HCT116 (cell line): ENCODE measurements around the gene GLYATL3. TPM values are rescaled to one million over a fixed set of nuclear protein-coding genes. Genes with fewer than 3 reads are reported as not detected.

Source experiments
- ATAC-seq: fragments of 200-7000 bp; cut with Tn5 transposase; 2 replicates; pipeline ENCODE4 v1.9.1; 2020; ENCODE audit warnings: mild to moderate bottlenecking, moderate library complexity
- BruUV-seq: library from RNA; stranded (reverse); fragments of 400-500 nt; replicated peaks from 2 replicates; lab custom pipeline; 2021; lab: Mats Ljungman, UMichigan
- CTCF ChIA-PET: fragments of 300-600 bp; sonication (Branson Sonifier 250); formaldehyde crosslinking; loops from one replicate; lab custom pipeline; 2021; ENCODE audit warnings: antibody characterized with exemption; lab: Charles Lee
- POLR2A ChIA-PET: fragments of 300-600, 350-600 bp; sonication (Branson Sonifier 250); formaldehyde crosslinking; loops from one replicate; lab custom pipeline; 2021; ENCODE audit warnings: antibody characterized with exemption; lab: Charles Lee
- RAD21 ChIA-PET, 2 experiments: fragments of 300-600 bp; sonication (Branson Sonifier 250); formaldehyde crosslinking; loops; one replicate each; lab custom pipeline; 2023; ENCODE audit warnings: low total read pairs in 2 of 2; ENCODE audit not compliant: uncharacterized antibody in 2 of 2, unreplicated experiment in 2 of 2, low non-redundant PET in 1 of 2; lab: Charles Lee
- DNase-seq: peaks from one replicate; pipeline ENCODE4 v3.0.0-alpha.2; 2010; ENCODE audit warnings: low read depth, low spot score
- H2AFZ ChIP-seq: fragments of 200-600 bp; shearing (Covaris generic), sonication (generic); 2 replicates; pipeline ENCODE4 v1.6.1; 2017; ENCODE audit warnings: low read depth, mixed run types, mixed read lengths, antibody characterized with exemption, low read length; ENCODE audit not compliant: poor library complexity, severe bottlenecking
- H3K27ac ChIP-seq: 2 replicates; pipeline ENCODE4 v1.5.1; 2012; ENCODE audit warnings: low read depth, low read length
- H3K27me3 ChIP-seq: fragments of 200-600 bp; sonication (generic); 2 replicates; pipeline ENCODE4 v1.6.1; 2016; ENCODE audit warnings: mixed run types, low read length, mixed read lengths; ENCODE audit not compliant: insufficient read depth
- H3K36me3 ChIP-seq, 2 experiments: fragments of 200-500 bp in 1 of 2; fragments of 200-600 bp in 1 of 2; sonication (Bioruptor generic) in 1 of 2; sonication (generic) in 1 of 2; 2 replicates each; pipeline versions ENCODE4 v1.5.1 to v1.6.1; 2014 to 2016; ENCODE audit warnings: low read length in 2 of 2, inconsistent platforms in 1 of 2, mixed read lengths in 1 of 2, mixed run types in 1 of 2; ENCODE audit not compliant: insufficient read depth in 2 of 2, control insufficient read depth in 1 of 2
- H3K4me1 ChIP-seq, 2 experiments: fragments of 200-600 bp in 1 of 2; sonication (generic) in 1 of 2; 2 replicates each; pipeline versions ENCODE4 v1.5.1 to v1.6.1; 2012 to 2017; ENCODE audit warnings: low read length in 2 of 2, inconsistent platforms in 1 of 2, mild to moderate bottlenecking in 1 of 2, mixed read lengths in 1 of 2, mixed run types in 1 of 2, moderate library complexity in 1 of 2; ENCODE audit not compliant: insufficient read depth in 2 of 2, control insufficient read depth in 1 of 2
- H3K4me2 ChIP-seq: fragments of 200-600 bp; sonication (generic); 2 replicates; pipeline ENCODE4 v1.6.1; 2017; ENCODE audit warnings: mixed run types, low read length, mixed read lengths
- H3K4me3 ChIP-seq, 2 experiments: fragments of 200-600 bp in 1 of 2; sonication (generic) in 1 of 2; replicated peaks in 1 of 2; 2 replicates each; pipeline ENCODE4 v1.5.1; 2011 to 2016; ENCODE audit warnings: low read length in 2 of 2, control low read depth in 1 of 2, low read depth in 1 of 2, mild to moderate bottlenecking in 1 of 2, mixed read lengths in 1 of 2, mixed run types in 1 of 2
- H3K79me2 ChIP-seq: fragments of 200-600 bp; sonication (generic); 2 replicates; pipeline ENCODE4 v1.6.1; 2017; ENCODE audit warnings: mild to moderate bottlenecking, mixed run types, low read length, moderate library complexity, mixed read lengths; ENCODE audit not compliant: insufficient read depth
- H3K9ac ChIP-seq: fragments of 200-600 bp; sonication (generic); 2 replicates; pipeline ENCODE4 v1.6.1; 2016; ENCODE audit warnings: low read length, mixed read lengths
- H3K9me2 ChIP-seq: fragments of 200-600 bp; sonication (generic), shearing (Covaris generic); 2 replicates; pipeline ENCODE4 v1.6.1; 2017; ENCODE audit warnings: mixed run types, mild to moderate bottlenecking, moderate library complexity; ENCODE audit not compliant: insufficient read depth
- H3K9me3 ChIP-seq, 2 experiments: fragments of 200-500 bp in 1 of 2; fragments of 200-600 bp in 1 of 2; sonication (Bioruptor generic) in 1 of 2; sonication (generic) in 1 of 2; 2 replicates each; pipeline ENCODE4 v1.6.1; 2014 to 2017; ENCODE audit warnings: low read length in 2 of 2, mixed read lengths in 2 of 2, inconsistent platforms in 1 of 2, low read depth in 1 of 2, mild to moderate bottlenecking in 1 of 2, mixed run types in 1 of 2, moderate library complexity in 1 of 2; ENCODE audit not compliant: control insufficient read depth in 1 of 2, insufficient read depth in 1 of 2
- H4K20me1 ChIP-seq: fragments of 200-600 bp; sonication (generic), shearing (Covaris generic); 2 replicates; pipeline ENCODE4 v1.6.1; 2017; ENCODE audit warnings: mixed run types, mild to moderate bottlenecking, moderate library complexity; ENCODE audit not compliant: insufficient read depth
- CBX3 ChIP-seq: IDR thresholded peaks from 2 replicates; pipeline ENCODE4 v1.6.1; 2012; ENCODE audit warnings: low read depth
- CEBPB ChIP-seq: IDR thresholded peaks from 2 replicates; pipeline ENCODE4 v1.6.1; 2012; ENCODE audit warnings: low read depth
- CTCF ChIP-seq, 3 experiments: fragments of 200-600 bp in 1 of 3; sonication (generic) in 1 of 3; IDR thresholded peaks in 2 of 3; conservative IDR thresholded peaks in 1 of 3; 2 replicates each; pipeline ENCODE4 v1.5.1; 2012 to 2017; ENCODE audit warnings: low read depth in 2 of 3, low read length in 2 of 3, antibody characterized with exemption in 1 of 3, borderline replicate concordance in 1 of 3, control low read depth in 1 of 3, mild to moderate bottlenecking in 1 of 3, mixed read lengths in 1 of 3, mixed run types in 1 of 3, moderate library complexity in 1 of 3; ENCODE audit not compliant: insufficient read depth in 1 of 3
- EGR1 ChIP-seq: IDR thresholded peaks from 2 replicates; pipeline ENCODE4 v1.6.1; 2012; ENCODE audit warnings: low read depth
- EZH2 ChIP-seq: fragments of 200-600 bp; sonication (generic); IDR thresholded peaks from 2 replicates; pipeline ENCODE4 v1.6.1; 2017; ENCODE audit warnings: antibody characterized with exemption, mixed run types
- EZH2phosphoT487 ChIP-seq: fragments of 200-600 bp; IDR thresholded peaks from 2 replicates; pipeline ENCODE4 v1.6.1; 2018; ENCODE audit warnings: antibody characterized with exemption, borderline replicate concordance
- JUND ChIP-seq: IDR thresholded peaks from 2 replicates; pipeline ENCODE4 v1.6.1; 2012
- MAX ChIP-seq: IDR thresholded peaks from 2 replicates; pipeline ENCODE4 v1.6.1; 2012
- POLR2A ChIP-seq: IDR thresholded peaks from 2 replicates; pipeline ENCODE4 v1.7.0; 2011; ENCODE audit warnings: borderline replicate concordance; ENCODE audit not compliant: insufficient read depth, insufficient read length; ENCODE audit errors: extremely low read depth
- POLR2AphosphoS5 ChIP-seq: IDR thresholded peaks from 2 replicates; pipeline ENCODE4 v1.6.1; 2011; ENCODE audit warnings: mild to moderate bottlenecking, low read depth, low read length, moderate library complexity
- RAD21 ChIP-seq: IDR thresholded peaks from 2 replicates; pipeline ENCODE4 v1.6.1; 2012; ENCODE audit warnings: low read depth, mild to moderate bottlenecking
- SIN3A ChIP-seq: IDR thresholded peaks from 2 replicates; pipeline ENCODE4 v1.6.1; 2012; ENCODE audit warnings: low read depth
- SP1 ChIP-seq: IDR thresholded peaks from 2 replicates; pipeline ENCODE4 v1.6.1; 2012; ENCODE audit warnings: low read depth
- SRF ChIP-seq: IDR thresholded peaks from 2 replicates; pipeline ENCODE4 v1.6.1; 2012; ENCODE audit warnings: low read depth
- TCF7L2 ChIP-seq: IDR thresholded peaks from 2 replicates; pipeline ENCODE4 v1.7.0; 2011; ENCODE audit warnings: borderline replicate concordance, inconsistent platforms; ENCODE audit not compliant: insufficient read depth, insufficient read length; ENCODE audit errors: extremely low read depth
- YY1 ChIP-seq: IDR thresholded peaks from 2 replicates; pipeline ENCODE4 v1.6.1; 2011; ENCODE audit warnings: low read length, low read depth, moderate library complexity, mild to moderate bottlenecking; ENCODE audit not compliant: insufficient replicate concordance; ENCODE audit errors: extremely low read depth
- ZBTB33 ChIP-seq: IDR thresholded peaks from 2 replicates; pipeline ENCODE4 v1.6.1; 2011; ENCODE audit warnings: mild to moderate bottlenecking, low read length, moderate library complexity; ENCODE audit not compliant: insufficient replicate concordance; ENCODE audit errors: extremely low read depth
- ZFX ChIP-seq: fragments of 450-650 bp; IDR thresholded peaks from 2 replicates; pipeline ENCODE4 v1.6.1; 2017
- ZNF274 ChIP-seq: fragments of 200-500 bp; sonication (Bioruptor generic); IDR thresholded peaks from 2 replicates; pipeline ENCODE4 v1.6.1; 2014; ENCODE audit warnings: mild to moderate bottlenecking, low read depth, low read length, inconsistent platforms
- intact Hi-C: fragments of 100-400 bp; cut with micrococcal nuclease; formaldehyde crosslinking; loops from 2 replicates; pipeline ENCODE4 v1.10.0; 2022
- total RNA-seq: library from RNA; stranded (reverse); gene quantifications from one replicate; pipeline ENCODE4 v1.2.1, GENCODE V29; 2021; ENCODE audit not compliant: unreplicated experiment
- TF ChIP-seq, protein P1 (sequence below): IDR thresholded peaks from 2 replicates; pipeline ENCODE4 v1.6.1; 2012; ENCODE audit warnings: low read depth

The GLYATL3 gene
- total RNA-seq, 1 experiment from 2014 or later: not detected

- no peaks in the 10 kb centered on the region for H4K20me1 ChIP-seq
- no peak for TF ChIP-seq ZBTB33
- no peak for TF ChIP-seq POLR2A
- no peak for TF ChIP-seq ZNF274
- no peak for TF ChIP-seq CEBPB
- TF ChIP-seq ZFX: no peak
- TF ChIP-seq YY1: no peak
- no peak for TF ChIP-seq CBX3
- TF ChIP-seq EGR1: no peak
- no peak for TF ChIP-seq CTCF (IDR thresholded peaks at IDR 0.05 in 2 of 3, conservative IDR thresholded peaks at IDR 0.05 in 1 of 3; ENCODE audit: borderline replicate concordance in 1 of 3, insufficient read depth in 1 of 3, low read depth in 2 of 3, low read length in 2 of 3)
- no peak for TF ChIP-seq EZH2
- no peak for TF ChIP-seq RAD21
- TF ChIP-seq EZH2phosphoT487: no peak
- no peak for TF ChIP-seq SP1
- TF ChIP-seq POLR2AphosphoS5: no peak
- no peak for TF ChIP-seq MAX
- TF ChIP-seq, protein P1, sequence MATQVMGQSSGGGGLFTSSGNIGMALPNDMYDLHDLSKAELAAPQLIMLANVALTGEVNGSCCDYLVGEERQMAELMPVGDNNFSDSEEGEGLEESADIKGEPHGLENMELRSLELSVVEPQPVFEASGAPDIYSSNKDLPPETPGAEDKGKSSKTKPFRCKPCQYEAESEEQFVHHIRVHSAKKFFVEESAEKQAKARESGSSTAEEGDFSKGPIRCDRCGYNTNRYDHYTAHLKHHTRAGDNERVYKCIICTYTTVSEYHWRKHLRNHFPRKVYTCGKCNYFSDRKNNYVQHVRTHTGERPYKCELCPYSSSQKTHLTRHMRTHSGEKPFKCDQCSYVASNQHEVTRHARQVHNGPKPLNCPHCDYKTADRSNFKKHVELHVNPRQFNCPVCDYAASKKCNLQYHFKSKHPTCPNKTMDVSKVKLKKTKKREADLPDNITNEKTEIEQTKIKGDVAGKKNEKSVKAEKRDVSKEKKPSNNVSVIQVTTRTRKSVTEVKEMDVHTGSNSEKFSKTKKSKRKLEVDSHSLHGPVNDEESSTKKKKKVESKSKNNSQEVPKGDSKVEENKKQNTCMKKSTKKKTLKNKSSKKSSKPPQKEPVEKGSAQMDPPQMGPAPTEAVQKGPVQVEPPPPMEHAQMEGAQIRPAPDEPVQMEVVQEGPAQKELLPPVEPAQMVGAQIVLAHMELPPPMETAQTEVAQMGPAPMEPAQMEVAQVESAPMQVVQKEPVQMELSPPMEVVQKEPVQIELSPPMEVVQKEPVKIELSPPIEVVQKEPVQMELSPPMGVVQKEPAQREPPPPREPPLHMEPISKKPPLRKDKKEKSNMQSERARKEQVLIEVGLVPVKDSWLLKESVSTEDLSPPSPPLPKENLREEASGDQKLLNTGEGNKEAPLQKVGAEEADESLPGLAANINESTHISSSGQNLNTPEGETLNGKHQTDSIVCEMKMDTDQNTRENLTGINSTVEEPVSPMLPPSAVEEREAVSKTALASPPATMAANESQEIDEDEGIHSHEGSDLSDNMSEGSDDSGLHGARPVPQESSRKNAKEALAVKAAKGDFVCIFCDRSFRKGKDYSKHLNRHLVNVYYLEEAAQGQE: no peak
- no peak for TF ChIP-seq TCF7L2
- TF ChIP-seq JUND: no peak
- TF ChIP-seq SIN3A: no peak
- TF ChIP-seq SRF: no peak
- TF ChIP-seq, all 23 proteins: peak for 0
- Histone ChIP-seq H3K9me2 (no peaks in the 10 kb centered on the region), H3K27me3 (no peaks in the 10 kb centered on the region), H3K9ac (peak overlapping the region; percentile 74), H2AFZ (no peak overlapping the region), H3K36me3 (no peaks in the 10 kb centered on the region), H3K27ac (no peak overlapping the region), H3K4me3 (peak overlapping the region; percentile 76 to 97), H3K9me3 (no peaks in the 10 kb centered on the region), H3K79me2 (peaks cover 38% of the 10 kb centered on the region), H3K4me1 (peaks cover 3 to 14% of the 10 kb centered on the region in 2 experiments; a peak in 2 of 4 replicates), H3K4me2 (peak overlapping the region; percentile 87)
- ATAC-seq (no peak), DNase-seq (no peak)
- RAD21 ChIA-PET: no interaction called here
- intact Hi-C loops: no loop called here
- POLR2A ChIA-PET: no interaction called here
- BruUV-seq: no TSS peak
- CTCF ChIA-PET: no interaction called here
Observed at GRCh38 chr6:49462071-49462470, 37.7 kb upstream of the GLYATL3 start.
